Left renal pelvis (tissue), 4 donors: ENCODE results near the gene STAG1. TPM values are rescaled to one million over a fixed set of nuclear protein-coding genes. Genes with fewer than 3 reads are reported as not detected.
"Not testable (repeated sequence)": the region's sequence is repeated elsewhere in the genome, so short reads cannot be mapped to it uniquely, and the experiment has no call there.

ENCODE experiments used
- DNase-seq, 4 donors: peaks; one replicate each; pipeline ENCODE4 v3.0.0-alpha.2; 2013; ENCODE audit warnings: low read depth in 4 of 4, low spot score in 3 of 4
- polyA plus RNA-seq, 4 donors: library from polyadenylated mRNA; unstranded; fragments of 120-200 nt; gene quantifications; one replicate each; pipeline ENCODE4 v1.2.1, GENCODE V29; 2013; ENCODE audit not compliant: insufficient read length in 4 of 4

Gene STAG1
- polyA plus RNA-seq, 4 donors, result 46.1 to 57.5 (median 51.8) TPM

DNA sequence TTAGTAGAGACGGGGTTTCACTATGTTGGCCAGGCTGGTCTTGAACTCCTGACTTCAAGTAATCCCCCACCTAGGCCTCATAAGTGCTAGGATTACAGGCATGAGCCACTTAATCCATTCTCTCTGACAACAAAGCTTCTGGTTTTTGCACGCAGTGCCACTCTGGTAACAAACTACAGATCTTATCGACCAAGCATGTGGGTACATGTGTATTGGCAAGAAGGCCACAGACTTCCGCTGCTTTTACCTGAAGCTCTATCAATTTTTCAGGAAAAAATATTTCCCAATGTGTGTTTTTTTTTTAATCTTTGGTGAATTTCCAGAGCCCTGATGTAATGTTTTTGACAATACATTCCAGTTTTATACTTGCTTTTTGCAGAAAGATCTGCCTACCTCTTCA, 319.5 kb downstream of the STAG1 start:
- DNase-seq, result no peak

GRCh38 chr3:136428167-136428566, 324.0 kb downstream of the STAG1 start:
- DNase-seq, result no peak

GRCh38 chr3:136427236-136427635, 324.9 kb downstream of the STAG1 start:
- DNase-seq, result no peak

DNA sequence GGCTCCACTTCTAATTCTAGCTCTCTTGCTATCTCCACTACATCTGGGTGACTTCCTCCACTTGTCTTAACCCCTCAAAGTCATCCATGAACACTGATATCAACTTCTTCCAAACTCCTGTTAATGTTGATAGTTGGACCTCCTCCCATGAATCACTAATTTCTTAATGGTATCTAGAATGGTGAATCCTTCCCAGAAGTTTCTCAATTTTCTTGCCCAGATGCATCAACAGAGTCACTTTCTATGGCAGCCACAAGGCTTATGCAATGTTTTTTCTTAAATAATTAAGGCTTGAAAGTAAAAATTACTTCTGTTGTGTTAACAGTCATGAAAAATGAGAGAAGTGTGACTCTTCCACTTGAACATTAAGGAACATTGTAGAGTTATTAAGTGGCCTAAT, 337.7 kb downstream of the STAG1 start:
- DNase-seq, result no peak

DNA sequence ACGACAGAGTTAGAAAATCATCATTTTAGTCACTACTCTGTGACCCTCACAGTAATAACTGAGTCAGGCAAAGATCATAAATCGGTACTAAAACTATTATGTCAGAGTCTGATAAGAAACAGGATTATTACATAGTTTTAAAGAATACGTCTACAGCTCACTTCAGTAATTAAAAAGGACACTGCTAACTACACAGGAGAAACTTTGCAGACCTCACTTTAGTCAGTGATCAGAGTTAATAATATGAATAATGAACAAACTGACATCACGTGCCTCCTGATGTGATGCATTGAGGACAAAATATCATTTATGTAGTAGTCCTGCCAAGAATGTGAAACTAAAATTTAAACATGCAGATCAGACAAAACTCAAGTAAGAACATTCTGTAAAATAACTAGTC, 339.9 kb downstream of the STAG1 start:
- no peak for DNase-seq

GRCh38 chr3:136409549-136409948, 342.6 kb downstream of the STAG1 start:
- DNase-seq, result no peak

GRCh38 chr3:136404056-136404455, 348.1 kb downstream of the STAG1 start:
- no peak for DNase-seq

GRCh38 chr3:136396916-136397315, 355.3 kb downstream of the STAG1 start:
- DNase-seq, result no peak

GRCh38 chr3:136390574-136390973, 361.6 kb downstream of the STAG1 start:
- DNase-seq, result no peak

DNA sequence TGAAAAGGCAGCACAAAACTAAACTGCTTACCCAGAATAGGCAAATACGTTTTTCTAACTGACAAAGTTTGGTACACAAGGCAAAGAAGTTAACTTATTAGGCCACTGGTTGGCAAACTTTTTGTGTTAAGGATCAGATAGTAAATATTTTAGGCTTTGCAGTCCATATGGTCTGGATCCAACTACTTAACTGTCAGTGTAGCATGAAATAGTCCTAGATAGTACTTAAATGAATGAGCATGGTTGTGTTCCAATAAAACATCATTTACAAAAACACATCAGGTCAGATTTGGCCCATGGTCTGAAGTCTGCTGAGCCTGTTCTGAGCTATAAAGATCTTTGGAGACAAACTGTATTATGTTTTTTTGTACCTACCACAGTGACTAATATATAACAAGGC, 365.1 kb downstream of the STAG1 start:
- no peak for DNase-seq

DNA sequence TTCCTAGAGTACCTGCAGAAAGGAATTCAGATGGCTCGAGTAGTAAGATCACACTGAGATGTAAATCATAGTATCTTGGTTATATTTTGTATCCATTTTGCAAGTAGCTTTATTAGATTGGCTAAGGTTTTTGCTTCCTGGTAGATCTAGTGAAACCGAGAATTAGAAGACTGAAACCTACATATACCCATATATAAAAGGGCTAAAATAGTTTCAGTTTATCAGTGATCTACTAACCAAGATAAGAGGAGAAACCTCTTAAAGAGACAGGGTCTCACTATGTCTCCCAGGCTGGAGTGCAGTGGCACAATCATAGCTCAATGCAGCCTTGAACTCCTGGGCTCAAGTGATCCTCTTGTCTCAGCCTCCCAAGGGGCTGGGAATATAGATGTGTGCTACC, 366.7 kb downstream of the STAG1 start:
- DNase-seq, result no peak

GRCh38 chr3:136381051-136381450, 371.1 kb downstream of the STAG1 start:
- no peak for DNase-seq

DNA sequence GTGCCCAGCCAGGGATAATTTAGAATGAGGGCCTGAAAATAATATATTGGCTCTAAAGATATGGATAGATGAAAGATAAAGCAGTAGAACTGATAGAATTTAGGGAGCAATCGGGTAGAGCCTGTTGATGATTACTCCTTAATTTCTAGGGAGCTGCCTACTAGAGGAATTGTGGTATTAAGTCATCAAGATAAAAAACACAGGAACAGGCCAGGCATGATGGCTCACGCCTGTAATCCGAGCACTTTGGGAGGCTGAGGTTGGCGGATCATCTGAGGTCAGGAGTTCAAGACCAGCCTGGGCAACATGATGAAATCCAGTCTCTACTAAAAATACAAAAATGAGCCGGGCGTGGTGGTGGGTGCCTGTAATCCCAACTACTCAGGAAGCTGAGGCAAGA, 371.6 kb downstream of the STAG1 start:
- no peak for DNase-seq

DNA sequence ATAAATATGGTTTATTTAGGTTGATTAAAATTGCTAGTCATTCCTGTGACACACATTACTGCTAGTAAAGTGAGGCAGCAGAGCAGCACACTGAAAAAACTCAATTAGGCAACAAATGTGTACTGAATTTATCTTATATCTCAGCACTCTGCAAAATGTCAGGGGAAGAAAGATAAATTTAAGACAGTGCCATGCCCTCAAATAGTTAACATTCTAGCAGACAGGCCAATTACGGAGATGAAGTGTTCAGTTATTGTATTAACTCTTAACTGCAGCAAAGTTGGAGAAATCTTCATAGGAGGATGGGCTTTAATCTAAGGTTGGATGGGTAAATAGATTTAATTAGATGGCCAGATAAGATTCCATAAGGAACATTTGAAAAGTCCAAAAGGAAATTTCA, 374.2 kb downstream of the STAG1 start:
- no peak for DNase-seq

DNA sequence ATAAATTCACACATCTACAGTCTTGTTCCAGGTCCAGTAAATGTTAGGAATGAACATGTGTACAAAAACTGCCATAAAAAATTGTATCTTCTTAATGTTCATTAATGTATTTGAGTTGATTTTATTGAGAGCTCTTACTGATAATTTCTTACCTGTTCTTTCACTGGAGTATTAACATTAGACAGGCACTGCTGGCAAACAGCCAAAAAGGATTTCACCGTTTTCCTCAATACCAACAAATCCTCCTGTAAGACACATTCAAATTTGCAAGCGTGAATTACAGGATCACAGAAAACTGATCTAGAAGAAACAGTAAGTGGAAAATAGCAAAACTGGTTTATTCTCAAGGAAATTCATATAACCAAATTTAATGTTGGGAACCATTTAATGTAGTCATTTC, 374.7 kb downstream of the STAG1 start:
- no peak for DNase-seq

GRCh38 chr3:136375800-136376199, 376.4 kb downstream of the STAG1 start:
- not testable (repeated sequence) for DNase-seq

- DNase-seq, result no peak
These were observed 385.9 kb downstream of the STAG1 start for GRCh38 chr3:136366289-136366688.

DNA sequence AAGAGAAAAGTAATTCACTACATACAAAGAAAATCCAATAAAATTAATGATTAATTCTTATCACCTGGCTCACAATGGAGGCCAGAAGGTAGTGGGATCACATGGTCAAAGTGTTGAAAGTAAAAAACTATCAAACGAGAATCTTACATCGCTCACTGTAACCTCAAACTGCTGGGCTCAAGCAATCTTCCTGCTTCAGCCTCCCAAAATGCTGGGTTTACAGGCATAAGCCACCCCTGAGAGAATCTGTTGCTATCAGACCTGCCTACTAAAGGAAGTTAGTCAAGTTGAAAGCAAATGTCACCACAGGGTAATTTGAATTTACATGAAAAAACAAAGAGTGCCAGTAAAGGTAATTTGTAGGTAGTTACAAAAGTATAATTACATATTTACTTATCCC, 398.7 kb downstream of the STAG1 start:
- DNase-seq, result no peak

- DNase-seq, result no peak
These were observed 400.3 kb downstream of the STAG1 start for GRCh38 chr3:136351905-136352304.

- no peak for DNase-seq
These were observed 400.8 kb downstream of the STAG1 start for GRCh38 chr3:136351351-136351750.

DNA sequence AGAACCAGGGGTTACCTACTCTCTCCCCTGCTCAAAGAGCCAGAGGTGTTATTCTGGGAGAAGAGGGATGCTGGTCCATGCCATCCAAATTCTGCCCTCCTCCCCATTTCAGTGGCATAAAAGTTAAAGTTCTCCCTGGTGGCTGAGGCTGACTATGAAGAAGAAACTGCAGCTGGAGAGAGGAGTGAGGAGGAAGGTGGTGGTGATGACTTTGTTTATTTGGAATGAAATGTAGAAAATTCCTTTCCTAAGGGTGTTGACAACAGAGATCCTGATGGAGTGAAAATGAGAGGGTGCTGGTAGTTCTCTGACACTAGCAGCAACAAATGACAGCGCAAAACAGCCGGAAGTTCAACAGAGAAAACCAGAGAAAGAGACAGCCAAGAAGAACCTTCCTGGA, 401.6 kb downstream of the STAG1 start:
- DNase-seq, result no peak

GRCh38 chr3:136350132-136350531, 402.0 kb downstream of the STAG1 start:
- DNase-seq, result no peak

GRCh38 chr3:136346486-136346885, 405.7 kb downstream of the STAG1 start:
- no peak for DNase-seq
